Measurements from ENCODE around the gene RIMBP2.

The RIMBP2 gene

DNA sequence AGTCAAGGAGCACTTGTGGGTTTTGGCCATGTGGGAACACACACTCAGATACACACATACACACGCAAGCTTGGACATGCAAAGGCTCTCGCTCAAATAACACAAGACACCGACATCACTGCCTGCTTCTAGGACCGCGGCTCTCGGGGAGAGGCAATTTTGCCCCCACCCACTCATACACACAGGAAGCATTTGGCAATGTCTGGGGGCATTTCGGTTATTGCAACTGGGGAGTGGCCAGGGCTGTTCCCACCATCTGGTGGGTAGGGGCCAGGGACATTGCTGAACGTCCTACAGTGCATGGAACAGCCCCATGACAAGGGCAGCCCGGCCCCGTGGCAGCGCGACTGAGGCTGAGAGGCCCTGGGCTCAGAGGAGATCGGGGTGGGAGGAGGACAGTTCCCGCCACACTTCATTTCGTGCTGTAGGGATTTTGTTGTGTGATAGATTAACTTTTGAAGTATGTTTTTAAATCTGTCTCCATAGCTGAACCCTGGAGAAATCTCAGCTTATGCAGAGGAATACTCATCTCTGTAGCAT lies 35.6 kb downstream of the RIMBP2 start:
- no peaks in the 10 kb centered on the region for H3K36me3 Mint-ChIP-seq
- no peak overlapping the region for H3K27ac Mint-ChIP-seq
- no peaks in the 10 kb centered on the region for H3K27me3 Mint-ChIP-seq
- ATAC-seq: peak; percentile 28
- H3K4me1 Mint-ChIP-seq: no peaks in the 10 kb centered on the region
- peaks cover 6% of the 10 kb centered on the region for H3K9me3 Mint-ChIP-seq
- no peak overlapping the region for H3K4me3 Mint-ChIP-seq

DNA sequence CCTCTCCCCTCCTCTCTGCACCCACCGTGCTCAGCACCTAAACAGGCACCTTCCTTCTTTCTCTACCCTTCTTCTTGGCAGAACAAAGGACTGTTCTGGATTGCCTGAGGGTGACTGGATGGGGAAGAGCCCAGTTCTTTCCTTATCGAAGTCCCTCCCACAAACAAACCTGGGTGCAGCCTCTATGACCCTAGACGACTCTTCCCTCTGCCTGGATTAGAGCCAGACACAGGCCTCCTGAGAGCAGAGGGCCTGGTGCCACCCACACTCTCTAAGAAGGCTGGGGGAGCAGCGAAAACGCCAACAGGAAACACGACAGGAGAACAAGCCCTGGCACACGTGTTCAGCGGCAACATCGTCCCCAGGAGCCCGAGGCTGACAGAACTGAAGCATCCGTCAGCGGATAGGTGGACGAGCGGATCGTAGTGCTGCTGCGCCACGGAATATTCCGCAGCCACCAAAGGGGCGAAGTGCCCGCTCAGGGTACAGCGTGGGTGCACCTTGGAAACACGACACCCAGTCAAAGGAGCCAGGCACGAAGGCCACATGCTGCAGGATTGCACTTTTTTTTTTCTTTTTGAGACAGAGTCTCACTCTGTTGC lies 38.0 kb downstream of the RIMBP2 start:
- no peak overlapping the region for H3K27ac Mint-ChIP-seq
- ATAC-seq: no peak
- no peaks in the 10 kb centered on the region for H3K36me3 Mint-ChIP-seq
- peaks cover 10% of the 10 kb centered on the region for H3K9me3 Mint-ChIP-seq
- H3K4me3 Mint-ChIP-seq: no peak overlapping the region
- no peaks in the 10 kb centered on the region for H3K4me1 Mint-ChIP-seq
- peaks cover 9% of the 10 kb centered on the region for H3K27me3 Mint-ChIP-seq

GRCh38 chr12:130675791-130676190 lies 40.3 kb downstream of the RIMBP2 start:
- no peak for ATAC-seq
- peaks cover 13% of the 10 kb centered on the region for H3K9me3 Mint-ChIP-seq
- peaks cover 9% of the 10 kb centered on the region for H3K27me3 Mint-ChIP-seq
- no peaks in the 10 kb centered on the region for H3K36me3 Mint-ChIP-seq
- H3K4me1 Mint-ChIP-seq: no peaks in the 10 kb centered on the region
- H3K4me3 Mint-ChIP-seq: no peak overlapping the region
- no peak overlapping the region for H3K27ac Mint-ChIP-seq

GRCh38 chr12:130675121-130675520 lies 41.0 kb downstream of the RIMBP2 start:
- no peak for ATAC-seq
- no peak overlapping the region for H3K4me3 Mint-ChIP-seq
- H3K9me3 Mint-ChIP-seq: peaks cover 13% of the 10 kb centered on the region
- peaks cover 9% of the 10 kb centered on the region for H3K27me3 Mint-ChIP-seq
- H3K36me3 Mint-ChIP-seq: no peaks in the 10 kb centered on the region
- H3K27ac Mint-ChIP-seq: no peak overlapping the region
- H3K4me1 Mint-ChIP-seq: no peaks in the 10 kb centered on the region

- Mint-ChIP-seq H3K9me3 (peaks cover 13% of the 10 kb centered on the region), H3K4me3 (no peak overlapping the region), H3K4me1 (no peaks in the 10 kb centered on the region), H3K36me3 (no peaks in the 10 kb centered on the region), H3K27ac (no peak overlapping the region), H3K27me3 (peaks cover 9% of the 10 kb centered on the region)
- no peak for ATAC-seq
Measured at GRCh38 chr12:130674676-130675075, 41.4 kb downstream of the RIMBP2 start.

GRCh38 chr12:130673036-130673705 lies 42.9 kb downstream of the RIMBP2 start:
- Mint-ChIP-seq H3K36me3 (no peaks in the 10 kb centered on the region), H3K4me3 (no peak overlapping the region), H3K4me1 (no peaks in the 10 kb centered on the region), H3K9me3 (peaks cover 22% of the 10 kb centered on the region), H3K27ac (no peak overlapping the region), H3K27me3 (peaks cover 9% of the 10 kb centered on the region)
- no peak for ATAC-seq

GRCh38 chr12:130672089-130672820 lies 43.8 kb downstream of the RIMBP2 start:
- H3K4me1 Mint-ChIP-seq: no peaks in the 10 kb centered on the region

GRCh38 chr12:130671556-130671955 lies 44.5 kb downstream of the RIMBP2 start:
- Mint-ChIP-seq H3K36me3 (no peaks in the 10 kb centered on the region), H3K27me3 (peaks cover 9% of the 10 kb centered on the region), H3K9me3 (peaks cover 22% of the 10 kb centered on the region), H3K27ac (no peak overlapping the region), H3K4me3 (no peak overlapping the region), H3K4me1 (no peaks in the 10 kb centered on the region)
- no peak for ATAC-seq

More at GRCh38 chr12:130672089-130672820, 43.8 kb downstream of the RIMBP2 start:
- H3K27ac Mint-ChIP-seq: no peak overlapping the region
- H3K36me3 Mint-ChIP-seq: no peaks in the 10 kb centered on the region
- no peak overlapping the region for H3K4me3 Mint-ChIP-seq
- H3K27me3 Mint-ChIP-seq: peaks cover 9% of the 10 kb centered on the region
- peaks cover 24% of the 10 kb centered on the region for H3K9me3 Mint-ChIP-seq
- no peak for ATAC-seq

DNA sequence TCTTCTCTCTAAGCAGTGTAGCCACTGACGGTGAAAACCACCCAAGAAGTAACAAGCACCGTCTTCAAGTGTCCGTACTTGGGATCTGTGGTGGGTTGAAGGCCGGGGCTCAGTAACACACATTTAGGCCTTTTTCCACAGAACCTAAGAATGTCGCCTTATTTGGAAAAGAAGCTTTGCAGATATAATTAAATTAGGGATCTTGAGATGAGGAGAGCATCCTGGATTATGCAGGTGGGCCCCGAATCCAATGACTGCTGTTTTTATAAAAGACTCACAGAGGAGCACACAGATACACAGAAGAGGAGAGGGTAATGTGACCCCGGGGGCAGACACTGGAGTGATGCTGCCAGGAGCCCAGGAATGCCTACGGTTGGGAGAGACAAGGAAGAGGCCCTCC lies 46.3 kb downstream of the RIMBP2 start:
- no peak overlapping the region for H3K27ac Mint-ChIP-seq
- no peaks in the 10 kb centered on the region for H3K4me1 Mint-ChIP-seq
- no peak overlapping the region for H3K4me3 Mint-ChIP-seq

GRCh38 chr12:130669205-130669557 lies 46.9 kb downstream of the RIMBP2 start:
- Mint-ChIP-seq H3K36me3 (no peaks in the 10 kb centered on the region), H3K27me3 (peaks cover 6% of the 10 kb centered on the region), H3K27ac (no peak overlapping the region), H3K4me3 (no peak overlapping the region), H3K9me3 (peaks cover 17% of the 10 kb centered on the region), H3K4me1 (no peaks in the 10 kb centered on the region)
- ATAC-seq: no peak

More for the DNA sequence above, 46.3 kb downstream of the RIMBP2 start:
- peaks cover 9% of the 10 kb centered on the region for H3K27me3 Mint-ChIP-seq
- ATAC-seq: no peak
- peaks cover 17% of the 10 kb centered on the region for H3K9me3 Mint-ChIP-seq
- no peaks in the 10 kb centered on the region for H3K36me3 Mint-ChIP-seq

- Mint-ChIP-seq H3K36me3 (no peaks in the 10 kb centered on the region), H3K9me3 (peaks cover 17% of the 10 kb centered on the region), H3K4me3 (no peak overlapping the region), H3K27me3 (no peaks in the 10 kb centered on the region), H3K27ac (no peak overlapping the region), H3K4me1 (no peaks in the 10 kb centered on the region)
- no peak for ATAC-seq
Measured at GRCh38 chr12:130668286-130669204, 47.6 kb downstream of the RIMBP2 start.

DNA sequence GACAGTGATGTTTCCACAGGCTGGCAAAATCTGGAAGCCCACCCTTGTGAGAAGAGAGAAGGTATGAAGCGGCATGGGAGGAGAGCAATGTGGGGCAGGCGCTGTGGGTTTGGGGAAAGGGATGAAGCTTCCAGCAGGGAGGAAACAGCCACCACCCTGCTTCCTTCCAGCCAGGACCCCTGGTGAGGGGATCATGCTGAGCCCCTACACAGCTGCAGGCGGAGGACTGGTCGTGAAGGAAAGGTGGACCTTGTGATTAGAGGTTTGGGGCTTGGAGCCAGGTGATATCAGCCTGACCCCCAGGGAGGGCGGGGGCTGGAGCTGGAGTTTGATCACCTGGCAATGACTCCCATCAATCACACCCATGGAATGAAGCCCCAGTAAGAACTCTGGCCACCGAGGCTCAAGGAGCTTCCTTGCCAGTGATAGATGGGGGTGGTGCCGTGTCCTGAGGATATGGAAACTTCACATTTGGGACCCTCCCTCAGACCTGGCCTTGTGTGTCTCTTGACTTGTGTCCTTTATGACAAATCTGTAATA lies 48.6 kb downstream of the RIMBP2 start:
- no peak for ATAC-seq
- H3K36me3 Mint-ChIP-seq: no peaks in the 10 kb centered on the region

GRCh38 chr12:130666645-130667044 lies 49.5 kb downstream of the RIMBP2 start:
- Mint-ChIP-seq H3K4me1 (no peaks in the 10 kb centered on the region), H3K27me3 (no peaks in the 10 kb centered on the region), H3K4me3 (no peak overlapping the region), H3K27ac (no peak overlapping the region), H3K9me3 (peaks cover 17% of the 10 kb centered on the region), H3K36me3 (no peaks in the 10 kb centered on the region)
- no peak for ATAC-seq

More for the DNA sequence above, 48.6 kb downstream of the RIMBP2 start:
- Mint-ChIP-seq H3K27me3 (no peaks in the 10 kb centered on the region), H3K4me3 (no peak overlapping the region), H3K4me1 (no peaks in the 10 kb centered on the region), H3K27ac (no peak overlapping the region), H3K9me3 (peaks cover 17% of the 10 kb centered on the region)

- Mint-ChIP-seq H3K4me3 (no peak overlapping the region), H3K36me3 (no peaks in the 10 kb centered on the region), H3K9me3 (peaks cover 13% of the 10 kb centered on the region), H3K4me1 (no peaks in the 10 kb centered on the region), H3K27me3 (no peaks in the 10 kb centered on the region), H3K27ac (no peak overlapping the region)
- ATAC-seq: no peak
Measured at GRCh38 chr12:130665753-130666152, 50.3 kb downstream of the RIMBP2 start.
